Mesenchymal stem cell (in vitro differentiated cells and primary cell): ENCODE results near the gene TRPV3.
"Not testable (repeated sequence)": the region's sequence is repeated elsewhere in the genome, so short reads cannot be mapped to it uniquely, and the experiment has no call there.

ENCODE experiments used
- DNase-seq: peaks from one replicate; pipeline ENCODE4 v3.0.0-alpha.2; 2013
- H2AFZ ChIP-seq: one replicate; pipeline ENCODE4 v1.6.1; 2013; ENCODE audit warnings: low read depth, mild to moderate bottlenecking, control low read depth, inconsistent platforms, low read length, moderate library complexity
- H2AK5ac ChIP-seq: 2 replicates; pipeline ENCODE4 v1.6.1; 2013; ENCODE audit warnings: low read length, moderate library complexity, mild to moderate bottlenecking, inconsistent platforms; ENCODE audit not compliant: severe bottlenecking
- H2BK120ac ChIP-seq: one replicate; pipeline ENCODE4 v1.6.1; 2013; ENCODE audit warnings: low read depth, mild to moderate bottlenecking, inconsistent platforms, low read length, moderate library complexity
- H2BK12ac ChIP-seq, 2 experiments: one replicate each; pipeline ENCODE4 v1.6.1; 2013; ENCODE audit warnings: inconsistent platforms in 2 of 2, low read length in 2 of 2, mild to moderate bottlenecking in 2 of 2, moderate library complexity in 2 of 2, control low read depth in 1 of 2
- H2BK15ac ChIP-seq: one replicate; pipeline ENCODE4 v1.6.1; 2013; ENCODE audit warnings: mild to moderate bottlenecking, low read depth, inconsistent platforms; ENCODE audit not compliant: poor library complexity, severe bottlenecking
- H2BK5ac ChIP-seq: 2 replicates; pipeline ENCODE4 v1.6.1; 2013; ENCODE audit warnings: low read depth, mild to moderate bottlenecking, low read length, control low read depth, inconsistent platforms; ENCODE audit not compliant: poor library complexity, severe bottlenecking
- H3K14ac ChIP-seq, 2 experiments: one replicate each; pipeline ENCODE4 v1.6.1; 2013; ENCODE audit warnings: inconsistent platforms in 2 of 2, low read length in 2 of 2, control low read depth in 1 of 2, mild to moderate bottlenecking in 1 of 2, moderate library complexity in 1 of 2
- H3K18ac ChIP-seq, 2 experiments: one replicate each; pipeline ENCODE4 v1.6.1; 2013; ENCODE audit warnings: inconsistent platforms in 2 of 2, low read length in 2 of 2, control low read depth in 1 of 2, low read depth in 1 of 2, mild to moderate bottlenecking in 1 of 2
- H3K23ac ChIP-seq, 2 experiments: one replicate each; pipeline ENCODE4 v1.6.1; 2013; ENCODE audit warnings: inconsistent platforms in 2 of 2, low read length in 2 of 2, mild to moderate bottlenecking in 2 of 2, moderate library complexity in 2 of 2, control low read depth in 1 of 2
- H3K27ac ChIP-seq: 2 replicates; pipeline ENCODE4 v1.5.1; 2013; ENCODE audit warnings: mild to moderate bottlenecking, moderate library complexity, low read length, control low read depth, inconsistent platforms; ENCODE audit not compliant: poor library complexity, severe bottlenecking
- H3K27me3 ChIP-seq, 2 experiments: 2 replicates each; pipeline versions ENCODE4 v1.6.1 to v1.7.0; 2013; ENCODE audit warnings: low read length in 2 of 2, mild to moderate bottlenecking in 2 of 2, moderate library complexity in 2 of 2, control low read depth in 1 of 2, inconsistent platforms in 1 of 2; ENCODE audit not compliant: control insufficient read depth in 1 of 2, insufficient read depth in 1 of 2
- H3K36me3 ChIP-seq, 2 experiments: 2 replicates each; pipeline versions ENCODE4 v1.6.1 to v1.7.0; 2013; ENCODE audit warnings: low read length in 2 of 2, control low read depth in 1 of 2, inconsistent platforms in 1 of 2, low read depth in 1 of 2, mild to moderate bottlenecking in 1 of 2; ENCODE audit not compliant: insufficient read depth in 2 of 2, control insufficient read depth in 1 of 2
- H3K4ac ChIP-seq, 2 experiments: one replicate each; pipeline ENCODE4 v1.6.1; 2013; ENCODE audit warnings: inconsistent platforms in 2 of 2, low read length in 2 of 2, mild to moderate bottlenecking in 2 of 2, moderate library complexity in 2 of 2, control low read depth in 1 of 2, low read depth in 1 of 2
- H3K4me1 ChIP-seq: 2 replicates; pipeline ENCODE4 v1.6.1; 2013; ENCODE audit warnings: low read depth, low read length, control low read depth; ENCODE audit not compliant: control insufficient read depth, insufficient read depth
- H3K4me2 ChIP-seq: 2 replicates; pipeline ENCODE4 v1.6.1; 2013; ENCODE audit warnings: low read length, mild to moderate bottlenecking, inconsistent platforms; ENCODE audit not compliant: poor library complexity, severe bottlenecking
- H3K4me3 ChIP-seq, 2 experiments: 2 replicates each; pipeline versions ENCODE4 v1.5.1 to v1.7.0; 2013; ENCODE audit warnings: low read length in 2 of 2, mild to moderate bottlenecking in 2 of 2, control low read depth in 1 of 2, low read depth in 1 of 2; ENCODE audit not compliant: insufficient read depth in 1 of 2
- H3K79me1 ChIP-seq: replicated peaks from 2 replicates; pipeline ENCODE4 v1.6.1; 2013; ENCODE audit warnings: mild to moderate bottlenecking, control low read depth, low read length, inconsistent platforms; ENCODE audit not compliant: poor library complexity, severe bottlenecking
- H3K9ac ChIP-seq: 2 replicates; pipeline ENCODE4 v1.7.0; 2013; ENCODE audit warnings: mild to moderate bottlenecking, low read length, moderate library complexity
- H3K9me3 ChIP-seq: 2 replicates; pipeline ENCODE4 v1.7.0; 2013; ENCODE audit warnings: mild to moderate bottlenecking, low read length; ENCODE audit not compliant: control insufficient read depth
- H4K8ac ChIP-seq: one replicate; pipeline ENCODE4 v1.6.1; 2013; ENCODE audit warnings: inconsistent platforms, mild to moderate bottlenecking, low read length, moderate library complexity
- H4K91ac ChIP-seq: one replicate; pipeline ENCODE4 v1.6.1; 2013; ENCODE audit warnings: mild to moderate bottlenecking, low read length, inconsistent platforms
- WGBS: methylation state at CpG from one replicate; pipeline ENCODE4 v1.1.7; 2013; ENCODE audit warnings: mixed read lengths; 5-methylcytosine and 5-hydroxymethylcytosine counted together

TRPV3 gene

GRCh38 chr17:3514167-3514566, 43.4 kb downstream of the TRPV3 start:
- not testable (repeated sequence) for H2BK15ac ChIP-seq, H3K79me1 ChIP-seq, H4K8ac ChIP-seq, H3K4me2 ChIP-seq, H3K4me1 ChIP-seq, H3K27me3 ChIP-seq, H2BK5ac ChIP-seq, DNase-seq, H2BK12ac ChIP-seq, H3K23ac ChIP-seq, H3K9ac ChIP-seq, H3K14ac ChIP-seq, H4K91ac ChIP-seq, H3K9me3 ChIP-seq, H3K4me3 ChIP-seq, H3K27ac ChIP-seq, H3K4ac ChIP-seq, H2BK120ac ChIP-seq, H2AK5ac ChIP-seq, H2AFZ ChIP-seq, H3K18ac ChIP-seq
- 94% methylated on average over 11 of the region's 11 CpGs for WGBS
- H3K36me3 ChIP-seq, result peaks cover 0 to 44% of the 10 kb centered on the region in 2 experiments

GRCh38 chr17:3513305-3514035, 44.1 kb downstream of the TRPV3 start:
- Histone ChIP-seq H3K27ac (no peak overlapping the region), H3K9me3 (no peaks in the 10 kb centered on the region), H3K18ac (no peak overlapping the region), H4K8ac (no peak overlapping the region), H3K79me1 (no peaks in the 10 kb centered on the region), H2BK120ac (no peak overlapping the region), H2BK15ac (no peak overlapping the region), H2AK5ac (no peak overlapping the region), H2BK12ac (no peak overlapping the region), H3K27me3 (no peaks in the 10 kb centered on the region), H3K4me2 (no peak overlapping the region), H3K14ac (no peak overlapping the region), H2AFZ (no peak overlapping the region), H3K4me1 (peaks cover 8% of the 10 kb centered on the region), H2BK5ac (no peak overlapping the region), H3K36me3 (peaks cover 0 to 37% of the 10 kb centered on the region in 2 experiments), H3K9ac (peak overlapping the region; percentile 89), H3K4ac (no peak overlapping the region), H3K23ac (no peak overlapping the region), H4K91ac (no peak overlapping the region), H3K4me3 (peak overlapping the region in 1 of 2 experiments; percentile 40)
- DNase-seq, result no peak
- 92% methylated on average over 17 of the region's 23 CpGs for WGBS

- H3K4me1 ChIP-seq, result peaks cover 8% of the 10 kb centered on the region
- DNase-seq, result no peak
- H3K18ac ChIP-seq, result no peak overlapping the region
- H2AFZ ChIP-seq, result no peak overlapping the region
- WGBS, result 75% methylated on average over 18 of the region's 20 CpGs
- no peaks in the 10 kb centered on the region for H3K79me1 ChIP-seq
- H3K27me3 ChIP-seq, result no peaks in the 10 kb centered on the region
- H3K9me3 ChIP-seq, result no peaks in the 10 kb centered on the region
- no peak overlapping the region for H2BK120ac ChIP-seq
- H2BK5ac ChIP-seq, result no peak overlapping the region
- H3K36me3 ChIP-seq, result peaks cover 0 to 31% of the 10 kb centered on the region in 2 experiments
- H2BK15ac ChIP-seq, result no peak overlapping the region
- H3K4me2 ChIP-seq, result no peak overlapping the region
- H4K91ac ChIP-seq, result no peak overlapping the region
- no peak overlapping the region for H2AK5ac ChIP-seq
- H3K14ac ChIP-seq, result no peak overlapping the region
- no peak overlapping the region for H4K8ac ChIP-seq
- peak overlapping the region; percentile 89 for H3K9ac ChIP-seq
- H3K4ac ChIP-seq, result no peak overlapping the region
- no peak overlapping the region for H3K27ac ChIP-seq
- no peak overlapping the region for H2BK12ac ChIP-seq
- H3K23ac ChIP-seq, result no peak overlapping the region
- peak overlapping the region in 1 of 2 experiments; percentile 40 for H3K4me3 ChIP-seq
These were observed 45.0 kb downstream of the TRPV3 start for GRCh38 chr17:3512505-3513171.

- Histone ChIP-seq H3K23ac (no peak overlapping the region), H2BK15ac (no peak overlapping the region), H3K9me3 (no peaks in the 10 kb centered on the region), H3K4me1 (peaks cover 8% of the 10 kb centered on the region), H2BK12ac (no peak overlapping the region), H2BK5ac (no peak overlapping the region), H2BK120ac (no peak overlapping the region), H3K27me3 (no peaks in the 10 kb centered on the region), H3K9ac (peak overlapping the region; percentile 89), H3K14ac (no peak overlapping the region), H3K18ac (no peak overlapping the region), H4K91ac (no peak overlapping the region), H4K8ac (no peak overlapping the region), H3K4me3 (peak overlapping the region in 1 of 2 experiments; percentile 35), H3K4me2 (no peak overlapping the region), H2AK5ac (no peak overlapping the region), H3K27ac (no peak overlapping the region), H3K36me3 (peaks cover 0 to 31% of the 10 kb centered on the region in 2 experiments), H2AFZ (no peak overlapping the region), H3K4ac (no peak overlapping the region), H3K79me1 (no peaks in the 10 kb centered on the region)
- DNase-seq, result no peak
- 85% methylated on average over 7 of the region's 8 CpGs for WGBS
These were observed 45.6 kb downstream of the TRPV3 start for GRCh38 chr17:3511852-3512504.
